HepG2 (cell line): ENCODE results near the gene SCAPER. TPM values are rescaled to one million over a fixed set of nuclear protein-coding genes. Genes with fewer than 3 reads are reported as not detected.

Experiments used
- ATAC-seq: fragments of 200-7000 bp; cut with Tn5 transposase; 3 replicates; pipeline ENCODE4 v1.9.1; 2020; ENCODE audit warnings: mild to moderate bottlenecking, moderate library complexity
- BruUV-seq: library from RNA; stranded (reverse); fragments of 400-500 nt; replicated peaks from 2 replicates; lab custom pipeline; 2021; lab: Mats Ljungman, UMichigan
- CTCF ChIA-PET: fragments of 300-600 bp; formaldehyde crosslinking; extraction: SDS; loops from one replicate; lab custom pipeline; 2021; ENCODE audit warnings: low total read pairs, inconsistent platforms, low intra/inter-chr PET ratio; lab: Yijun Ruan, JAX
- POLR2A ChIA-PET: fragments of 350-600 bp; sonication (Branson Sonifier 250); formaldehyde crosslinking; loops from one replicate; lab custom pipeline; 2020; ENCODE audit warnings: antibody characterized with exemption, inconsistent platforms; lab: Yijun Ruan, JAX
- DNase-seq: peaks from one replicate; pipeline ENCODE4 v3.0.0-alpha.2; 2015; ENCODE audit warnings: low spot score
- FAIRE-seq: peaks from 3 replicates; lab custom pipeline; 2011; peaks lifted over from hg19 to GRCh38; lab: Jason Lieb, UNC
- H2AFZ ChIP-seq: one replicate; pipeline ENCODE4 v1.6.1; 2011; ENCODE audit warnings: low read length, inconsistent platforms
- H3K27ac ChIP-seq: fragments of 300-600 bp; 3 replicates; pipeline ENCODE4 v1.8.0; 2011; ENCODE audit warnings: mixed run types, mild to moderate bottlenecking, mixed read lengths, low read length, inconsistent platforms; ENCODE audit not compliant: insufficient read depth; ENCODE audit errors: extremely low read length
- H3K27me3 ChIP-seq, 2 experiments: fragments of 200-600 bp in 1 of 2; 2 replicates in 1 of 2; 3 replicates in 1 of 2; pipeline versions ENCODE4 v1.6.0 to v1.8.0; 2011; ENCODE audit warnings: low read length in 2 of 2, mild to moderate bottlenecking in 2 of 2, moderate library complexity in 2 of 2, inconsistent platforms in 1 of 2; ENCODE audit not compliant: insufficient read depth in 2 of 2, control insufficient read depth in 1 of 2
- H3K36me3 ChIP-seq, 2 experiments: fragments of 200-600 bp in 1 of 2; replicated peaks in 1 of 2; 2 replicates in 1 of 2; 3 replicates in 1 of 2; pipeline versions ENCODE4 v1.5.1 to v1.8.0; 2011; ENCODE audit warnings: low read length in 2 of 2, inconsistent platforms in 1 of 2; ENCODE audit not compliant: insufficient read depth in 2 of 2, control insufficient read depth in 1 of 2
- H3K4me1 ChIP-seq: 2 replicates; pipeline ENCODE4 v1.5.1; 2012; ENCODE audit warnings: low read length, inconsistent platforms; ENCODE audit not compliant: insufficient read depth
- H3K4me2 ChIP-seq: 2 replicates; pipeline ENCODE4 v1.6.0; 2011; ENCODE audit warnings: low read depth, low read length, inconsistent platforms
- H3K4me3 ChIP-seq, 3 experiments: fragments of 200-600 bp in 1 of 3; sonication (generic), shearing (Covaris generic) in 1 of 3; replicated peaks in 1 of 3; 2 replicates each; pipeline ENCODE4 v1.5.1; 2011 to 2016; ENCODE audit warnings: low read length in 3 of 3, inconsistent platforms in 2 of 3, low read depth in 2 of 3, mild to moderate bottlenecking in 2 of 3, control low read depth in 1 of 3, mixed read lengths in 1 of 3; ENCODE audit not compliant: insufficient read depth in 1 of 3
- H3K79me2 ChIP-seq: one replicate; pipeline ENCODE4 v1.6.1; 2011; ENCODE audit warnings: low read length, inconsistent platforms; ENCODE audit not compliant: insufficient read depth
- H3K9ac ChIP-seq: 2 replicates; pipeline ENCODE4 v1.6.0; 2011; ENCODE audit warnings: mild to moderate bottlenecking, low read depth, low read length, inconsistent platforms; ENCODE audit not compliant: insufficient read depth
- H3K9me3 ChIP-seq: 2 replicates; pipeline ENCODE4 v1.5.1; 2012; ENCODE audit warnings: mild to moderate bottlenecking, low read length
- H4K20me1 ChIP-seq: 2 replicates; pipeline ENCODE4 v1.6.0; 2011; ENCODE audit warnings: inconsistent platforms, mild to moderate bottlenecking, low read length, moderate library complexity; ENCODE audit not compliant: insufficient read depth
- CENPT ChIP-seq: sonication (generic); formaldehyde crosslinking; IDR thresholded peaks from 2 replicates; pipeline ENCODE4 v1.8.0; 2022; ENCODE audit warnings: low read depth, mild to moderate bottlenecking, moderate library complexity, missing genetic modification reagents
- ELF3 ChIP-seq: IDR thresholded peaks from 2 replicates; pipeline ENCODE4 v1.6.1; 2016; ENCODE audit warnings: missing genetic modification reagents, missing compliant biosample characterization
- HOXA5 ChIP-seq: sonication (generic); formaldehyde crosslinking; IDR thresholded peaks from 2 replicates; pipeline ENCODE4 v1.4.0; 2020; ENCODE audit warnings: missing genetic modification reagents
- SP140L ChIP-seq: sonication (generic); formaldehyde crosslinking; IDR thresholded peaks from 2 replicates; pipeline ENCODE4 v1.4.0; 2020; ENCODE audit warnings: missing genetic modification reagents, borderline replicate concordance
- ZBTB21 ChIP-seq: sonication (generic); formaldehyde crosslinking; IDR thresholded peaks from 2 replicates; pipeline ENCODE4 v1.4.0; 2020; ENCODE audit warnings: missing genetic modification reagents
- ZNF253 ChIP-seq: sonication (generic); formaldehyde crosslinking; IDR thresholded peaks from 2 replicates; pipeline ENCODE4 v1.8.0; 2022; ENCODE audit warnings: mild to moderate bottlenecking, missing genetic modification reagents, borderline replicate concordance
- ZNF274 ChIP-seq: sonication (generic); formaldehyde crosslinking; IDR thresholded peaks from 2 replicates; pipeline ENCODE4 v1.5.1; 2020; ENCODE audit warnings: mild to moderate bottlenecking, missing genetic modification reagents
- ZNF674 ChIP-seq: sonication (generic); formaldehyde crosslinking; IDR thresholded peaks from 2 replicates; pipeline ENCODE4 v1.5.0; 2020; ENCODE audit warnings: low read depth, mild to moderate bottlenecking, missing genetic modification reagents
- WGBS: methylation state at CpG from one replicate; pipeline ENCODE4 v1.1.6; 2017; ENCODE audit warnings: low lambda C conversion rate; 5-methylcytosine and 5-hydroxymethylcytosine counted together
- in situ Hi-C: cut with HindIII; loops from 2 replicates; pipeline ENCODE4 v1.10.0; 2017; ENCODE audit warnings: low pct_unique_long_range_greater_than_20kb; ENCODE audit not compliant: extremely low pct_ligation_motif_present
- intact Hi-C: fragments of 100-400 bp; cut with micrococcal nuclease; formaldehyde crosslinking; loops from one replicate; pipeline ENCODE4 v1.10.0; 2022; ENCODE audit not compliant: unreplicated experiment
- polyA plus RNA-seq, 8 experiments: library from polyadenylated mRNA; depleted of rRNA in 3 of 8; stranded (reverse) in 7 of 8; unstranded in 1 of 8; fragments of >200 nt; fragmentation: Illumina TruSeq in 4 of 8; extraction: Trizol in 4 of 8; gene quantifications; 2 replicates each; pipeline versions ENCODE4 v1.2.1 to v1.2.3, GENCODE V29; 2011 to 2016; ENCODE audit warnings: low read depth in 4 of 8, missing spikeins in 1 of 8, mixed read lengths in 1 of 8; ENCODE audit not compliant: insufficient read depth in 1 of 8
- total RNA-seq, 5 experiments: library from RNA; depleted of rRNA; stranded (reverse); fragments of >200 nt; fragmentation: Illumina TruSeq; extraction: Trizol; gene quantifications; 2 replicates each; pipeline ENCODE4 v1.2.3, GENCODE V29; 2016; ENCODE audit warnings: low read depth in 1 of 5
- TF ChIP-seq, protein P1 (sequence below): sonication (generic); formaldehyde crosslinking; IDR thresholded peaks from 2 replicates; pipeline ENCODE4 v1.5.1; 2020; ENCODE audit warnings: missing genetic modification reagents, mild to moderate bottlenecking, borderline replicate concordance

The SCAPER gene
- total and polyA plus RNA-seq, 2 of the 13 experiments (the other 11 are each of a cell fraction or from before 2014, with no cell fraction given): 4.3 to 10.5 TPM

DNA sequence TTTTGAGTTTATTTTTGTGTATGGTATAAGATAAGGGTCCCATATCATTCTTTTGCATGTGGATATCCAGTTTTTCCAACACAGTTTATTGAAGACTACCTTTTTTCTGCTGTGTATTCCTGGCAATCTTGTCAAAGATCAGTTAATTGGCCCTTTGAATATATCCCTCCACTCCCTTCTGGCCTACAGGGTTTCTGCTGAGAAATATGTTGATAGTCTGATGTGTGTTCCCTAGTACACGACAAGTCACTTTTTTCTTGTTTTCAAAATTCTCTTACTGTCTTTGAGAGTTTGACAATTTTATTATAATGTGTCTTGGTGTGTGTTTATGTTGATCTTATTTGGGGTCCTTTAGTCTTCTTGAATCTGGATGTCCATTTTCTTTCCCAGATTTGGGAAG is 439.4 kb downstream of the SCAPER start:
- WGBS: 100% methylated on average over 1 of the region's 1 CpG
- no peaks in the 10 kb centered on the region for H3K36me3 ChIP-seq
- no peak for TF ChIP-seq HOXA5 (CRISPR knock-in tag)
- no peak for TF ChIP-seq CENPT (CRISPR knock-in tag)
- TF ChIP-seq SP140L: no peak
- TF ChIP-seq, protein P1, sequence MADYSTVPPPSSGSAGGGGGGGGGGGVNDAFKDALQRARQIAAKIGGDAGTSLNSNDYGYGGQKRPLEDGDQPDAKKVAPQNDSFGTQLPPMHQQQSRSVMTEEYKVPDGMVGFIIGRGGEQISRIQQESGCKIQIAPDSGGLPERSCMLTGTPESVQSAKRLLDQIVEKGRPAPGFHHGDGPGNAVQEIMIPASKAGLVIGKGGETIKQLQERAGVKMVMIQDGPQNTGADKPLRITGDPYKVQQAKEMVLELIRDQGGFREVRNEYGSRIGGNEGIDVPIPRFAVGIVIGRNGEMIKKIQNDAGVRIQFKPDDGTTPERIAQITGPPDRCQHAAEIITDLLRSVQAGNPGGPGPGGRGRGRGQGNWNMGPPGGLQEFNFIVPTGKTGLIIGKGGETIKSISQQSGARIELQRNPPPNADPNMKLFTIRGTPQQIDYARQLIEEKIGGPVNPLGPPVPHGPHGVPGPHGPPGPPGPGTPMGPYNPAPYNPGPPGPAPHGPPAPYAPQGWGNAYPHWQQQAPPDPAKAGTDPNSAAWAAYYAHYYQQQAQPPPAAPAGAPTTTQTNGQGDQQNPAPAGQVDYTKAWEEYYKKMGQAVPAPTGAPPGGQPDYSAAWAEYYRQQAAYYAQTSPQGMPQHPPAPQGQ: no peak
- no peak for TF ChIP-seq ELF3 (CRISPR knock-in tag)
- no peak for TF ChIP-seq ZNF274 (CRISPR knock-in tag)
- no peak for TF ChIP-seq ZNF674
- TF ChIP-seq ZBTB21 (CRISPR knock-in tag): no peak
- TF ChIP-seq ZNF253: no peak
- no peaks in the 10 kb centered on the region for H3K4me1 ChIP-seq
- FAIRE-seq: no peak
- in situ Hi-C loops: no loop called here
- no peaks in the 10 kb centered on the region for H3K9me3 ChIP-seq
- no peaks in the 10 kb centered on the region for H3K79me2 ChIP-seq
- H3K27me3 ChIP-seq: no peaks in the 10 kb centered on the region
- no peak overlapping the region for H3K4me3 ChIP-seq
- no peaks in the 10 kb centered on the region for H4K20me1 ChIP-seq
- DNase-seq: no peak
- ChIA-PET CTCF (no interaction called here), POLR2A (no interaction called here)
- H2AFZ ChIP-seq: no peak overlapping the region
- H3K27ac ChIP-seq: no peak overlapping the region
- no peak overlapping the region for H3K9ac ChIP-seq
- no peak overlapping the region for H3K4me2 ChIP-seq
- no TSS peak for BruUV-seq
- no peak for ATAC-seq
- intact Hi-C loops: no loop called here
